PC-3 (cell line): ENCODE data around the gene FTO. TPM values are rescaled to one million over a fixed set of nuclear protein-coding genes. Genes with fewer than 3 reads are reported as not detected.

ENCODE experiments used
- ATAC-seq: fragments of 200-7000 bp; cut with Tn5 transposase; 2 replicates; pipeline ENCODE4 v1.9.1; 2020; ENCODE audit warnings: mild to moderate bottlenecking, moderate library complexity
- BruUV-seq: library from RNA; stranded (reverse); fragments of 400-500 nt; replicated peaks from 2 replicates; lab custom pipeline; 2021; lab: Mats Ljungman, UMichigan
- CTCF ChIA-PET: fragments of 300-600 bp; sonication (Branson Sonifier 250); formaldehyde crosslinking; loops from one replicate; lab custom pipeline; 2022; ENCODE audit warnings: antibody characterized with exemption; lab: Charles Lee
- POLR2A ChIA-PET: fragments of 300-600 bp; sonication (Branson Sonifier 250); formaldehyde crosslinking; loops from one replicate; lab custom pipeline; 2022; ENCODE audit warnings: antibody characterized with exemption; ENCODE audit not compliant: unreplicated experiment; lab: Charles Lee
- DNase-seq: peaks from one replicate; pipeline ENCODE4 v3.0.0-alpha.2; 2015
- H2AFZ ChIP-seq: fragments of 300-600 bp; sonication (generic); 2 replicates; pipeline ENCODE4 v1.6.0; 2016; ENCODE audit warnings: antibody characterized with exemption, low read length
- H3F3A ChIP-seq: fragments of 300-600 bp; sonication (generic); one replicate; pipeline ENCODE4 v1.6.0; 2017; ENCODE audit warnings: antibody characterized with exemption, low read length, control low read depth, mild to moderate bottlenecking; ENCODE audit not compliant: unreplicated experiment
- H3K27ac ChIP-seq: fragments of 300-600 bp; sonication (generic); 2 replicates; pipeline ENCODE4 v1.5.1; 2016; ENCODE audit warnings: mild to moderate bottlenecking, low read length
- H3K27me3 ChIP-seq: fragments of 300-600 bp; sonication (generic); 2 replicates; pipeline ENCODE4 v1.6.1; 2016; ENCODE audit warnings: low read length, mixed read lengths
- H3K36me3 ChIP-seq: fragments of 300-600 bp; sonication (generic); 2 replicates; pipeline ENCODE4 v1.6.1; 2016; ENCODE audit warnings: low read depth, mixed run types, low read length, mixed read lengths
- H3K4me1 ChIP-seq: fragments of 300-600 bp; sonication (generic); 2 replicates; pipeline ENCODE4 v1.5.1; 2016; ENCODE audit warnings: low read length; ENCODE audit not compliant: insufficient read depth
- H3K4me2 ChIP-seq: fragments of 300-600 bp; sonication (generic); 2 replicates; pipeline ENCODE4 v1.6.0; 2016; ENCODE audit warnings: low read length
- H3K4me3 ChIP-seq: fragments of 300-600 bp; sonication (generic); 2 replicates; pipeline ENCODE4 v1.5.1; 2016; ENCODE audit warnings: mild to moderate bottlenecking, low read length, mixed read lengths
- H3K79me2 ChIP-seq: fragments of 300-600 bp; sonication (generic); 2 replicates; pipeline ENCODE4 v1.6.1; 2017; ENCODE audit warnings: low read length, mixed read lengths
- H3K9ac ChIP-seq: fragments of 300-600 bp; sonication (generic); 2 replicates; pipeline ENCODE4 v1.6.0; 2016; ENCODE audit warnings: mild to moderate bottlenecking, low read length
- H3K9me2 ChIP-seq: fragments of 300-600 bp; sonication (generic); replicated peaks from 2 replicates; pipeline ENCODE4 v1.6.1; 2016; ENCODE audit warnings: mixed run types, low read length, mixed read lengths
- H3K9me3 ChIP-seq: fragments of 300-600 bp; sonication (generic); 2 replicates; pipeline ENCODE4 v1.6.1; 2016; ENCODE audit warnings: low read length, mixed read lengths
- H4K20me1 ChIP-seq: fragments of 300-600 bp; sonication (generic); 2 replicates; pipeline ENCODE4 v1.6.1; 2016; ENCODE audit warnings: low read length, mixed read lengths
- CTCF ChIP-seq: fragments of 300-600 bp; sonication (generic); conservative IDR thresholded peaks from 2 replicates; pipeline ENCODE4 v1.5.1; 2017; ENCODE audit warnings: antibody characterized with exemption, low read depth, mild to moderate bottlenecking, low read length
- EZH2 ChIP-seq: fragments of 300-600 bp; sonication (generic); IDR thresholded peaks from one replicate; pipeline ENCODE4 v1.6.1; 2017; ENCODE audit warnings: antibody characterized with exemption, mild to moderate bottlenecking, low read length; ENCODE audit not compliant: unreplicated experiment
- EZH2phosphoT487 ChIP-seq: fragments of 300-600 bp; sonication (generic); IDR thresholded peaks from 2 replicates; pipeline ENCODE4 v1.6.1; 2018; ENCODE audit warnings: mild to moderate bottlenecking, antibody characterized with exemption, low read length, borderline replicate concordance
- intact Hi-C: fragments of 100-400 bp; cut with micrococcal nuclease; formaldehyde crosslinking; loops from 2 replicates; pipeline ENCODE4 v1.9.0; 2023
- total RNA-seq: library from RNA; depleted of rRNA; stranded (reverse); fragments of >200 nt; gene quantifications from 2 replicates; pipeline ENCODE4 v1.2.3, GENCODE V29; 2014

Gene FTO
- total RNA-seq, 1 experiment from 2014 or later: 27.0 TPM

- ATAC-seq (no peak), DNase-seq (no peak)
- Histone ChIP-seq H4K20me1 (no peaks in the 10 kb centered on the region), H3K27ac (no peak overlapping the region), H3K27me3 (no peaks in the 10 kb centered on the region), H3K36me3 (no peaks in the 10 kb centered on the region), H3K9me3 (no peaks in the 10 kb centered on the region), H3K4me2 (no peak overlapping the region), H3K79me2 (no peaks in the 10 kb centered on the region), H2AFZ (no peak overlapping the region), H3K9me2 (no peaks in the 10 kb centered on the region), H3K4me1 (no peaks in the 10 kb centered on the region), H3F3A (no peaks in the 10 kb centered on the region), H3K9ac (no peak overlapping the region), H3K4me3 (no peak overlapping the region)
- ChIA-PET CTCF (no interaction called here), POLR2A (no interaction called here)
- intact Hi-C loops: no loop called here
- BruUV-seq: no TSS peak
- TF ChIP-seq CTCF (no peak), EZH2phosphoT487 (no peak), EZH2 (no peak)
Observed at GRCh38 chr16:53998966-53999522, 295.1 kb downstream of the FTO start.

GRCh38 chr16:53999841-54000240, 295.9 kb downstream of the FTO start:
- Histone ChIP-seq H2AFZ (no peak overlapping the region), H3K9me2 (no peaks in the 10 kb centered on the region), H3K4me2 (no peak overlapping the region), H4K20me1 (no peaks in the 10 kb centered on the region), H3K27me3 (no peaks in the 10 kb centered on the region), H3K4me3 (no peak overlapping the region), H3K9me3 (no peaks in the 10 kb centered on the region), H3K27ac (no peak overlapping the region), H3F3A (no peaks in the 10 kb centered on the region), H3K36me3 (no peaks in the 10 kb centered on the region), H3K4me1 (no peaks in the 10 kb centered on the region), H3K79me2 (no peaks in the 10 kb centered on the region), H3K9ac (no peak overlapping the region)
- no TSS peak for BruUV-seq
- intact Hi-C loops: no loop called here
- CTCF ChIA-PET: no interaction called here
- TF ChIP-seq CTCF: no peak
- no peak for TF ChIP-seq EZH2phosphoT487
- no peak for TF ChIP-seq EZH2
- DNase-seq (no peak), ATAC-seq (no peak)
- POLR2A ChIA-PET: no interaction called here

GRCh38 chr16:54000361-54000760, 296.4 kb downstream of the FTO start:
- Histone ChIP-seq H3K4me2 (no peak overlapping the region), H3K9me3 (no peaks in the 10 kb centered on the region), H3K9ac (no peak overlapping the region), H3K79me2 (no peaks in the 10 kb centered on the region), H2AFZ (no peak overlapping the region), H3K36me3 (no peaks in the 10 kb centered on the region), H3K9me2 (no peaks in the 10 kb centered on the region), H3K4me3 (no peak overlapping the region), H3K27me3 (no peaks in the 10 kb centered on the region), H4K20me1 (no peaks in the 10 kb centered on the region), H3F3A (no peaks in the 10 kb centered on the region), H3K4me1 (no peaks in the 10 kb centered on the region), H3K27ac (no peak overlapping the region)
- ChIA-PET CTCF (no interaction called here), POLR2A (no interaction called here)
- BruUV-seq: no TSS peak
- DNase-seq: no peak
- TF ChIP-seq CTCF: no peak
- TF ChIP-seq EZH2: no peak
- no peak for TF ChIP-seq EZH2phosphoT487
- intact Hi-C loops: no loop called here
- no peak for ATAC-seq
